Measurements from ENCODE around the gene LYPLA2.

DNA sequence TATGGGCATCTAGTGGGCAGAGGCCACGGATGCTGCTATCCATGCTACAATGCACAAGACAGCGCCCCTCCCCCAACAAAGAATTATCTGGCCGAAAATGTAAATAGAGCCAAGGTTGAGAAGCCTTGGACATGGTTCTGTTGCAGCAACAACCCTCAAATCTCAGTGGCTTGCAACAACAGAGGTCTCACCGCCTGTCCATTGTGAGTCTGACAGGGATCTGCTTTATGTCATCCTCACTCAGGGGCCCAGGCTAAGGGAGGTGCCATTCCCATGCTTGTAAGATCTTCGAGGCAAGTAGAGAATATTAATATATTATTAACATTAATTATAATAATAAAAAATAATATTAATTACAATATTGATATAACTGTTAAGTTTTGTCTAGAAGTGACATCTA is 22.2 kb upstream of the LYPLA2 start:
- TF ChIP-seq, protein P1, sequence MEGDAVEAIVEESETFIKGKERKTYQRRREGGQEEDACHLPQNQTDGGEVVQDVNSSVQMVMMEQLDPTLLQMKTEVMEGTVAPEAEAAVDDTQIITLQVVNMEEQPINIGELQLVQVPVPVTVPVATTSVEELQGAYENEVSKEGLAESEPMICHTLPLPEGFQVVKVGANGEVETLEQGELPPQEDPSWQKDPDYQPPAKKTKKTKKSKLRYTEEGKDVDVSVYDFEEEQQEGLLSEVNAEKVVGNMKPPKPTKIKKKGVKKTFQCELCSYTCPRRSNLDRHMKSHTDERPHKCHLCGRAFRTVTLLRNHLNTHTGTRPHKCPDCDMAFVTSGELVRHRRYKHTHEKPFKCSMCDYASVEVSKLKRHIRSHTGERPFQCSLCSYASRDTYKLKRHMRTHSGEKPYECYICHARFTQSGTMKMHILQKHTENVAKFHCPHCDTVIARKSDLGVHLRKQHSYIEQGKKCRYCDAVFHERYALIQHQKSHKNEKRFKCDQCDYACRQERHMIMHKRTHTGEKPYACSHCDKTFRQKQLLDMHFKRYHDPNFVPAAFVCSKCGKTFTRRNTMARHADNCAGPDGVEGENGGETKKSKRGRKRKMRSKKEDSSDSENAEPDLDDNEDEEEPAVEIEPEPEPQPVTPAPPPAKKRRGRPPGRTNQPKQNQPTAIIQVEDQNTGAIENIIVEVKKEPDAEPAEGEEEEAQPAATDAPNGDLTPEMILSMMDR (IDR thresholded peaks at IDR 0.05; ENCODE audit: extremely low read depth in 1 of 2, insufficient read depth in 1 of 2, low read depth in 1 of 2, low read length in 2 of 2), result no peak
- TF ChIP-seq, protein P2, sequence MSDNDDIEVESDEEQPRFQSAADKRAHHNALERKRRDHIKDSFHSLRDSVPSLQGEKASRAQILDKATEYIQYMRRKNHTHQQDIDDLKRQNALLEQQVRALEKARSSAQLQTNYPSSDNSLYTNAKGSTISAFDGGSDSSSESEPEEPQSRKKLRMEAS (IDR thresholded peaks at IDR 0.05; ENCODE audit: insufficient read depth, insufficient read length), result no peak
- TF ChIP-seq POLR2AphosphoS5 (IDR thresholded peaks at IDR 0.05; ENCODE audit: insufficient read depth, low read depth, low read length) (no peak), POLR2A (IDR thresholded peaks at IDR 0.05; ENCODE audit: low read depth, low read length) (no peak), EZH2 (IDR thresholded peaks at IDR 0.05; ENCODE audit: borderline replicate concordance, low read depth, low read length, severe bottlenecking) (no peak), FOS (IDR thresholded peaks at IDR 0.05; ENCODE audit: borderline replicate concordance, insufficient read depth, low read length) (no peak)
